Measurements from ENCODE around the gene MED20. TPM values are rescaled to one million over a fixed set of nuclear protein-coding genes. Genes with fewer than 3 reads are reported as not detected.
A peak's percentile ranks its signal among the peaks of the same experiment; 100 is the strongest.

MED20 gene
- total RNA-seq, 1 experiment from 2014 or later = 24.5 TPM

DNA sequence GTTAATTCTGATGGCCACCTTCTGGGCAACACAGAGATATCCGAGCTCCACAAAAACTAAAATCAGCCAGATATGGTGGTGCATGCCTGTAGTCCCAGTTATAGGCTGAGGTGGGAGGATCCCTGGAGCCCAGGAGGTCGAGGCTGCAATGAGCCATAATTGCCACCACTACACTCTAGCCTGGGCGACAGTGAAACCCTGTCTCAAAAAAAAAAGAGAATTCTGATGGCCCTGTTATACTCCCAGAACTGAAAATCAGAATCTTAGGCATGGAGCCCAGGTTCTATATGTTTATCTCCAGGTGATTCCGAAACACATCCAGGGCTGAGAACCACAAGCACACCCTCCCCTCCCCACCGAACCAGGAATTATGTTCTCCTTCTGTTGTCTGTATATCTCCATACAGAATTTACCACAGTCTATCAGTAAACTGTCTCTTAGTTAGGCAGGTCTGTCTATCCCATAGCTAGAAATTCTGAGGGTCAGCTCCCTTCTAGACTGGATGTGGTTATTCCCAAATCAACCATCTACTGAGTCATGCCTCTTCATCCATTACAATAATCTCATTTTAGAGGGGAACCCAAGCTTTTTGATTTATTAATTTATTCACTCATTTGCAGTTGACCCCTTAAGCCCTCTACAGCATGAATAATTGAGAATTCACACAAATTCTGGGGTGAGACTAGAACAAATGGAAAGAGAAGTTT lies 45.4 kb upstream of the MED20 start:
- Histone ChIP-seq H3K36me3 (ENCODE audit: control insufficient read depth, insufficient read depth, low read length) (no peaks in the 10 kb centered on the region), H3K4me1 (ENCODE audit: control insufficient read depth, insufficient read depth, low read length) (0 out of 2 replicates have a peak, but pooled peaks cover 3% of the 10 kb centered on the region), H3K27ac (ENCODE audit: low read length) (0 out of 2 replicates have a peak overlapping the region, but pooled peaks have one; percentile 31), H3K27me3 (ENCODE audit: control insufficient read depth, insufficient read depth, low read length) (no peaks in the 10 kb centered on the region), H3K4me3 (ENCODE audit: low read depth in 2 of 2, low read length in 2 of 2) (no peak overlapping the region), H3K9me3 (ENCODE audit: control insufficient read depth, insufficient read depth, low read depth, low read length) (no peaks in the 10 kb centered on the region)
- ChIA-PET POLR2A (no interaction called here), CTCF (no interaction called here)
- DNase-seq (ENCODE audit: low read depth, low spot score) (no peak), ATAC-seq (no peak)
- in situ Hi-C loops (cut with HindIII; ENCODE audit: low pct_unique_long_range_greater_than_20kb, low sequenced_read_pairs) = no loop called here
- TF ChIP-seq TCF7L2 (IDR thresholded peaks at IDR 0.05; ENCODE audit: low read depth, low read length) = no peak
- no peak for TF ChIP-seq CTCF (IDR thresholded peaks at IDR 0.05)
- TF ChIP-seq, protein P1, sequence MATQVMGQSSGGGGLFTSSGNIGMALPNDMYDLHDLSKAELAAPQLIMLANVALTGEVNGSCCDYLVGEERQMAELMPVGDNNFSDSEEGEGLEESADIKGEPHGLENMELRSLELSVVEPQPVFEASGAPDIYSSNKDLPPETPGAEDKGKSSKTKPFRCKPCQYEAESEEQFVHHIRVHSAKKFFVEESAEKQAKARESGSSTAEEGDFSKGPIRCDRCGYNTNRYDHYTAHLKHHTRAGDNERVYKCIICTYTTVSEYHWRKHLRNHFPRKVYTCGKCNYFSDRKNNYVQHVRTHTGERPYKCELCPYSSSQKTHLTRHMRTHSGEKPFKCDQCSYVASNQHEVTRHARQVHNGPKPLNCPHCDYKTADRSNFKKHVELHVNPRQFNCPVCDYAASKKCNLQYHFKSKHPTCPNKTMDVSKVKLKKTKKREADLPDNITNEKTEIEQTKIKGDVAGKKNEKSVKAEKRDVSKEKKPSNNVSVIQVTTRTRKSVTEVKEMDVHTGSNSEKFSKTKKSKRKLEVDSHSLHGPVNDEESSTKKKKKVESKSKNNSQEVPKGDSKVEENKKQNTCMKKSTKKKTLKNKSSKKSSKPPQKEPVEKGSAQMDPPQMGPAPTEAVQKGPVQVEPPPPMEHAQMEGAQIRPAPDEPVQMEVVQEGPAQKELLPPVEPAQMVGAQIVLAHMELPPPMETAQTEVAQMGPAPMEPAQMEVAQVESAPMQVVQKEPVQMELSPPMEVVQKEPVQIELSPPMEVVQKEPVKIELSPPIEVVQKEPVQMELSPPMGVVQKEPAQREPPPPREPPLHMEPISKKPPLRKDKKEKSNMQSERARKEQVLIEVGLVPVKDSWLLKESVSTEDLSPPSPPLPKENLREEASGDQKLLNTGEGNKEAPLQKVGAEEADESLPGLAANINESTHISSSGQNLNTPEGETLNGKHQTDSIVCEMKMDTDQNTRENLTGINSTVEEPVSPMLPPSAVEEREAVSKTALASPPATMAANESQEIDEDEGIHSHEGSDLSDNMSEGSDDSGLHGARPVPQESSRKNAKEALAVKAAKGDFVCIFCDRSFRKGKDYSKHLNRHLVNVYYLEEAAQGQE (IDR thresholded peaks at IDR 0.05; ENCODE audit: insufficient read depth in 1 of 2, low read depth in 2 of 2, low read length in 1 of 2) = no peak
- TF ChIP-seq POLR2AphosphoS5 (IDR thresholded peaks at IDR 0.05; ENCODE audit: low read depth, low read length) = no peak
- TF ChIP-seq SIN3A (IDR thresholded peaks at IDR 0.05; ENCODE audit: borderline replicate concordance, insufficient read depth, low read depth, low read length) = no peak
- no TSS peak for BruUV-seq (replicated peaks)
- intact Hi-C loops (cut with micrococcal nuclease; ENCODE audit: unreplicated experiment) = no loop called here

GRCh38 chr6:41965429-41966213 lies 44.7 kb upstream of the MED20 start:
- Histone ChIP-seq H3K27me3 (ENCODE audit: control insufficient read depth, insufficient read depth, low read length) (no peaks in the 10 kb centered on the region), H3K4me3 (ENCODE audit: low read depth in 2 of 2, low read length in 2 of 2) (no peak overlapping the region), H3K36me3 (ENCODE audit: control insufficient read depth, insufficient read depth, low read length) (no peaks in the 10 kb centered on the region), H3K9me3 (ENCODE audit: control insufficient read depth, insufficient read depth, low read depth, low read length) (no peaks in the 10 kb centered on the region), H3K4me1 (ENCODE audit: control insufficient read depth, insufficient read depth, low read length) (0 out of 2 replicates have a peak, but pooled peaks cover 3% of the 10 kb centered on the region), H3K27ac (ENCODE audit: low read length) (no peak overlapping the region)
- ATAC-seq (no peak), DNase-seq (ENCODE audit: low read depth, low spot score) (no peak)
- intact Hi-C loops (cut with micrococcal nuclease; ENCODE audit: unreplicated experiment) (no loop called here), in situ Hi-C loops (cut with HindIII; ENCODE audit: low pct_unique_long_range_greater_than_20kb, low sequenced_read_pairs) (no loop called here)
- ChIA-PET POLR2A (no interaction called here), CTCF (interaction anchor here (0.6 kb wide), 1 partner anchor 23 kb away, joined by 3 read pairs; no protein-coding TSS in a partner anchor)
- no peak for TF ChIP-seq POLR2AphosphoS5 (IDR thresholded peaks at IDR 0.05; ENCODE audit: low read depth, low read length)
- no peak for TF ChIP-seq SIN3A (IDR thresholded peaks at IDR 0.05; ENCODE audit: borderline replicate concordance, insufficient read depth, low read depth, low read length)
- TF ChIP-seq CTCF (IDR thresholded peaks at IDR 0.05) = no peak
- TF ChIP-seq, protein P1 (IDR thresholded peaks at IDR 0.05; ENCODE audit: insufficient read depth in 1 of 2, low read depth in 2 of 2, low read length in 1 of 2) = no peak
- TF ChIP-seq TCF7L2 (IDR thresholded peaks at IDR 0.05; ENCODE audit: low read depth, low read length) = no peak
- no TSS peak for BruUV-seq (replicated peaks)

All from Panc1 (cell line).